ENCODE results near the gene ADD1.

The ADD1 gene

GRCh38 chr4:2924765-2925301 lies 81.2 kb downstream of the ADD1 start:
- no peaks in the 10 kb centered on the region for H3K9me3 ChIP-seq (ENCODE audit: control insufficient read depth, low read length)
- H3K4me1 ChIP-seq (ENCODE audit: control insufficient read depth, insufficient read depth, low read length, poor library complexity, severe bottlenecking), result peaks cover 18% of the 10 kb centered on the region
- WGBS, 2 experiments (ENCODE audit: insufficient coverage in 2 of 2), result 91 to 92% methylated on average over 7 of the region's 7 CpGs
- H3K4me3 ChIP-seq (ENCODE audit: extremely low read depth, insufficient read depth, low read length, poor library complexity, severe bottlenecking), result no peak overlapping the region
- H3K36me3 ChIP-seq (ENCODE audit: control insufficient read depth, insufficient read depth, low read length), result peaks cover 77% of the 10 kb centered on the region
- no peak overlapping the region for H3K27ac ChIP-seq (ENCODE audit: low read depth, low read length, severe bottlenecking)

DNA sequence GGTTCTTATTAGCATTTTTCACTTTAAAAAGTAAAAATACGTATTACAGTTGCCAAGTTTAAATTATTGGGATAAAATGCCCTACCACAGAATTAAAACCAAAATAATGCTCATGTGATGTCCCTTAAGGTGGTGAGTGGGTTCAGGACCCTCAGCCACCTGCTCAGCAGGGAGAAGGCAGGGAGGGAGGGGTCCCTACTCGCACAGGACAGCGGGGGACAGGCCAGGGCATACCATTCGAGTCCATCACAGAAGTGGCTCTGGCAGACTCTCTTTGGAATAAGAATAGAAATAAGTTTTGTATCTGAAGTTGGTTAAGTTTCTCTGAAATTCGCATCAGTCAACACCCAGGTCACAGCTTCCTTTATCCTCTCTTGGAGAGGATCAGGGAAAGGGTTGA lies 81.9 kb downstream of the ADD1 start:
- Histone ChIP-seq H3K27ac (ENCODE audit: low read depth, low read length, severe bottlenecking) (no peak overlapping the region), H3K36me3 (ENCODE audit: control insufficient read depth, insufficient read depth, low read length) (peaks cover 77% of the 10 kb centered on the region), H3K9me3 (ENCODE audit: control insufficient read depth, low read length) (no peaks in the 10 kb centered on the region), H3K4me3 (ENCODE audit: extremely low read depth, insufficient read depth, low read length, poor library complexity, severe bottlenecking) (no peak overlapping the region), H3K4me1 (ENCODE audit: control insufficient read depth, insufficient read depth, low read length, poor library complexity, severe bottlenecking) (peaks cover 18% of the 10 kb centered on the region)
- 80 to 91% methylated on average over 3 of the region's 5 CpGs for WGBS, 2 experiments (ENCODE audit: insufficient coverage in 2 of 2)

GRCh38 chr4:2925931-2926860 lies 82.6 kb downstream of the ADD1 start:
- peaks cover 75% of the 10 kb centered on the region for H3K36me3 ChIP-seq (ENCODE audit: control insufficient read depth, insufficient read depth, low read length)
- no peaks in the 10 kb centered on the region for H3K9me3 ChIP-seq (ENCODE audit: control insufficient read depth, low read length)
- no peak overlapping the region for H3K27ac ChIP-seq (ENCODE audit: low read depth, low read length, severe bottlenecking)
- 92 to 93% methylated on average over 29 to 31 of the region's 41 CpGs for WGBS, 2 experiments (ENCODE audit: insufficient coverage in 2 of 2)
- H3K4me3 ChIP-seq (ENCODE audit: extremely low read depth, insufficient read depth, low read length, poor library complexity, severe bottlenecking), result no peak overlapping the region
- peaks cover 18% of the 10 kb centered on the region for H3K4me1 ChIP-seq (ENCODE audit: control insufficient read depth, insufficient read depth, low read length, poor library complexity, severe bottlenecking)

DNA sequence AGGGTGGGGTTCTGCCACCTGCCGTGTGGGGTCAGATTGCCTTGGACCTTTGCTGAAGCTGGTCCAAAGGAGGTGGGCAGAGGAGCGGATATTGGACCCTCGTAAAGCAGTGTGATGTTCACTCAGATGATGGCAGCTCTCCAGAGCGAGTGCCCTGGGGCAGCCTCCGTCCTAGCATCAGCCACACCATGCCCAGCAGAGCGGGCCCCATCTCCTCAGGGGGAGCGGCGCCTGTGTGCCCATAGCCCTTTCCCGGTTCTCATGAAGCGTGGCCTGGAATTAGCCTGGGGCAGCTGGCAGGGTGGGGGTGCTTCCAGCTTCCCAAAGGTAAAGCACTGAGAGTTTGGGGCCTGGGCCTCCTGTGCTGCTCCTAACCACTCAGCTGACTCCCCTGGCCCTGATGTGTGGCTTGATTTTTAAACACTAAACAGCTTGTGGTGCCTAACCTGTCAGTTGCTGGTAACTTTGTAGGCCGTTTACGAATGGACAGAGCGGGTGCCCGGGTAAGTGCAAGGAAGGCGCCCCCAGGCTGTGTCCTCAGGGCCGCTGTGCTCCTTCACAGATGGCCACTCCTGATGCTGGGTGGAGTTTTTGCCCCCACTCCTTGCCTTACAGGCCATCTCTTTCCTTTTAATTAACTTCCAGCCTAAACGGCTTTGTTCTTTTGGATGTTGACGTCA lies 83.5 kb downstream of the ADD1 start:
- Histone ChIP-seq H3K27ac (ENCODE audit: low read depth, low read length, severe bottlenecking) (no peak overlapping the region), H3K4me1 (ENCODE audit: control insufficient read depth, insufficient read depth, low read length, poor library complexity, severe bottlenecking) (peaks cover 17% of the 10 kb centered on the region), H3K36me3 (ENCODE audit: control insufficient read depth, insufficient read depth, low read length) (peaks cover 84% of the 10 kb centered on the region), H3K4me3 (ENCODE audit: extremely low read depth, insufficient read depth, low read length, poor library complexity, severe bottlenecking) (no peak overlapping the region), H3K9me3 (ENCODE audit: control insufficient read depth, low read length) (no peaks in the 10 kb centered on the region)
- WGBS, 2 experiments (ENCODE audit: insufficient coverage in 2 of 2), result 99% methylated on average over 16 to 17 of the region's 18 CpGs

- Histone ChIP-seq H3K4me1 (ENCODE audit: control insufficient read depth, insufficient read depth, low read length, poor library complexity, severe bottlenecking) (peaks cover 12% of the 10 kb centered on the region), H3K36me3 (ENCODE audit: control insufficient read depth, insufficient read depth, low read length) (peaks cover 89% of the 10 kb centered on the region), H3K27ac (ENCODE audit: low read depth, low read length, severe bottlenecking) (no peak overlapping the region), H3K9me3 (ENCODE audit: control insufficient read depth, low read length) (no peaks in the 10 kb centered on the region), H3K4me3 (ENCODE audit: extremely low read depth, insufficient read depth, low read length, poor library complexity, severe bottlenecking) (no peak overlapping the region)
- WGBS, 2 experiments (ENCODE audit: insufficient coverage in 2 of 2), result 92% methylated on average over 10 of the region's 12 CpGs
These were observed 84.0 kb downstream of the ADD1 start for GRCh38 chr4:2927696-2928075.

DNA sequence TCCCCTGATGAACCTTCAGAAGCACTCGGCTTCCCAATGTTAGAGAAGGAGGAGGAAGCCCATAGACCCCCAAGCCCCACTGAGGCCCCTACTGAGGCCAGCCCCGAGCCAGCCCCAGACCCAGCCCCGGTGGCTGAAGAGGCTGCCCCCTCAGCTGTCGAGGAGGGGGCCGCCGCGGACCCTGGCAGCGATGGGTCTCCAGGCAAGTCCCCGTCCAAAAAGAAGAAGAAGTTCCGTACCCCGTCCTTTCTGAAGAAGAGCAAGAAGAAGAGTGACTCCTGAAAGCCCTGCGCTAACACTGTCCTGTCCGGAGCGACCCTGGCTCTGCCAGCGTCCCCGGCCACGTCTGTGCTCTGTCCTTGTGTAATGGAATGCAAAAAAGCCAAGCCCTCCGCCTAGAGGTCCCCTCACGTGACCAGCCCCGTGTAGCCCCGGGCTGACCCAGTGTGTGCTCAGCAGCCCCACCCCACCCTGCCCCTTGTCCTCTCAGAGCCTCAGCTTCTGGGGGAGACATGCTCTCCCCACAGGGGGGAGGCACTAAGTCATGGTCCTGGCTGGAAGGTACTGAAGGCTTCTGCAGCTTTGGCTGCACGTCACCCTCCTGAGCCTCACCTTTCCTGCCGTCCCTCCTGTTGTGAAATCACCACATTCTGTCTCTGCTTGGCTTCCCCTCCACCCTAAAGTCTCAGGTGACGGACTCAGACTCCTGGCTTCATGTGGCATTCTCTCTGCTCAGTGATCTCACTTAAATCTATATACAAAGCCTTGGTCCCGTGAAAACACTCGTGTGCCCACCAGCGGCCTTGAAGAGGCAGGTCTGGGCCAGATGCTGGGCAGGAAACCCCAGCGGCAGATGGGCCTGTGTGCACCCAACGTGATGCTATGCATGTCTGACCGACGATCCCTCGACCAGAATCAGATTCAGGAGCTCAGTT lies 84.9 kb downstream of the ADD1 start:
- 91 to 92% methylated on average over 27 to 32 of the region's 32 CpGs for WGBS, 2 experiments (ENCODE audit: insufficient coverage in 2 of 2)
- no peak overlapping the region for H3K4me3 ChIP-seq (ENCODE audit: extremely low read depth, insufficient read depth, low read length, poor library complexity, severe bottlenecking)
- no peak overlapping the region for H3K27ac ChIP-seq (ENCODE audit: low read depth, low read length, severe bottlenecking)
- H3K4me1 ChIP-seq (ENCODE audit: control insufficient read depth, insufficient read depth, low read length, poor library complexity, severe bottlenecking), result peaks cover 8% of the 10 kb centered on the region
- no peaks in the 10 kb centered on the region for H3K9me3 ChIP-seq (ENCODE audit: control insufficient read depth, low read length)
- peaks cover 89% of the 10 kb centered on the region for H3K36me3 ChIP-seq (ENCODE audit: control insufficient read depth, insufficient read depth, low read length)

DNA sequence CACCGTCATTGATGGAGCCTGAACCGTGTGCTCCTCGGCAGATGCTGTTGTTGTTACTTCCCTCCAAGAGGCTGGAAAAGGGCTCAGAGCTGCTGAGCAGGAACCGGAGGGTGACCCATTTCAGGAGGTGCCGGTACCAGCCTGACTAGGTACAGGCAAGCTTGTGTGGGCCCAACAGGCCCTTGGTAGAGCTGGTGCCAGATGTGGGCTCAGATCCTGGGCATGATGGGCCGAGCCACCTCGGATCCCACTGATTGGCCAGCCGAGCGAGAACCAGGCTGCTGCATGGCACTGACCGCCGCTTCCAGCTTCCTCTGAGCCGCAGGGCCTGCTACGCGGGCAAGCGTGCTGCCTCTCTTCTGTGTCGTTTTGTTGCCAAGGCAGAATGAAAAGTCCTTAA lies 85.8 kb downstream of the ADD1 start:
- 93 to 98% methylated on average over 16 of the region's 16 CpGs for WGBS, 2 experiments (ENCODE audit: insufficient coverage in 2 of 2)
- no peak overlapping the region for H3K27ac ChIP-seq (ENCODE audit: low read depth, low read length, severe bottlenecking)

GRCh38 chr4:2930135-2930757 lies 86.6 kb downstream of the ADD1 start:
- Histone ChIP-seq H3K27ac (ENCODE audit: low read depth, low read length, severe bottlenecking) (no peak overlapping the region), H3K4me3 (ENCODE audit: extremely low read depth, insufficient read depth, low read length, poor library complexity, severe bottlenecking) (no peak overlapping the region), H3K9me3 (ENCODE audit: control insufficient read depth, low read length) (no peaks in the 10 kb centered on the region), H3K4me1 (ENCODE audit: control insufficient read depth, insufficient read depth, low read length, poor library complexity, severe bottlenecking) (peaks cover 5% of the 10 kb centered on the region), H3K36me3 (ENCODE audit: control insufficient read depth, insufficient read depth, low read length) (peaks cover 71% of the 10 kb centered on the region)
- WGBS, 2 experiments (ENCODE audit: insufficient coverage in 2 of 2), result 93 to 97% methylated on average over 9 to 10 of the region's 12 CpGs

More for the DNA sequence above, 85.8 kb downstream of the ADD1 start:
- H3K4me3 ChIP-seq (ENCODE audit: extremely low read depth, insufficient read depth, low read length, poor library complexity, severe bottlenecking), result no peak overlapping the region
- H3K9me3 ChIP-seq (ENCODE audit: control insufficient read depth, low read length), result no peaks in the 10 kb centered on the region
- H3K36me3 ChIP-seq (ENCODE audit: control insufficient read depth, insufficient read depth, low read length), result peaks cover 79% of the 10 kb centered on the region
- peaks cover 5% of the 10 kb centered on the region for H3K4me1 ChIP-seq (ENCODE audit: control insufficient read depth, insufficient read depth, low read length, poor library complexity, severe bottlenecking)

GRCh38 chr4:2930758-2931511 lies 87.3 kb downstream of the ADD1 start:
- 95 to 96% methylated on average over 29 to 34 of the region's 34 CpGs for WGBS, 2 experiments (ENCODE audit: insufficient coverage in 2 of 2)
- Histone ChIP-seq H3K4me3 (ENCODE audit: extremely low read depth, insufficient read depth, low read length, poor library complexity, severe bottlenecking) (no peak overlapping the region), H3K27ac (ENCODE audit: low read depth, low read length, severe bottlenecking) (no peak overlapping the region), H3K9me3 (ENCODE audit: control insufficient read depth, low read length) (no peaks in the 10 kb centered on the region), H3K36me3 (ENCODE audit: control insufficient read depth, insufficient read depth, low read length) (peaks cover 69% of the 10 kb centered on the region), H3K4me1 (ENCODE audit: control insufficient read depth, insufficient read depth, low read length, poor library complexity, severe bottlenecking) (peaks cover 8% of the 10 kb centered on the region)
